H1 (cell line): ENCODE results near the gene TBC1D3B. TPM values are rescaled to one million over a fixed set of nuclear protein-coding genes. Genes with fewer than 3 reads are reported as not detected.

Experiments
- ATF2 ChIP-seq: IDR thresholded peaks from 2 replicates; pipeline ENCODE4 v1.6.1; 2012; ENCODE audit warnings: low read length, inconsistent platforms
- CHD1 ChIP-seq: IDR thresholded peaks from 2 replicates; pipeline ENCODE4 v1.6.1; 2012; ENCODE audit warnings: low read depth, low read length, improper control_type of control experiment
- CTCF ChIP-seq, 3 experiments: IDR thresholded peaks; 1 replicate in 2 of 3; 2 replicates in 1 of 3; pipeline versions ENCODE4 v1.5.1 to v1.6.1; 2011; ENCODE audit warnings: low read length in 3 of 3, mild to moderate bottlenecking in 3 of 3, inconsistent platforms in 2 of 3, low read depth in 1 of 3, moderate library complexity in 1 of 3; ENCODE audit not compliant: insufficient read depth in 1 of 3; ENCODE audit errors: control extremely low read depth in 1 of 3
- HDAC2 ChIP-seq, 2 experiments: fragments of 300-600 bp in 1 of 2; sonication (generic) in 1 of 2; IDR thresholded peaks; 2 replicates each; pipeline ENCODE4 v1.6.1; 2011 to 2012; ENCODE audit warnings: low read depth in 2 of 2, low read length in 2 of 2, mild to moderate bottlenecking in 2 of 2, moderate library complexity in 2 of 2, borderline replicate concordance in 1 of 2, inconsistent platforms in 1 of 2
- MAFK ChIP-seq: IDR thresholded peaks from 2 replicates; pipeline ENCODE4 v1.6.1; 2012; ENCODE audit warnings: low read depth, mild to moderate bottlenecking, improper control_type of control experiment, low read length
- NANOG ChIP-seq: IDR thresholded peaks from 2 replicates; pipeline ENCODE4 v1.6.1; 2011; ENCODE audit warnings: low read length, low read depth, mild to moderate bottlenecking, inconsistent platforms; ENCODE audit not compliant: insufficient read depth, poor library complexity, severe bottlenecking
- PHF8 ChIP-seq: fragments of 200-600 bp; sonication (generic); conservative IDR thresholded peaks from 2 replicates; pipeline ENCODE4 v1.7.1; 2012; ENCODE audit warnings: low read depth, mild to moderate bottlenecking, inconsistent platforms, low read length, moderate library complexity
- RNF2 ChIP-seq: fragments of 200-900, 300-1000 bp; sonication (generic); IDR thresholded peaks from 2 replicates; pipeline ENCODE4 v1.7.1; 2016; ENCODE audit warnings: borderline replicate concordance, low read depth, mild to moderate bottlenecking, antibody characterized with exemption, low read length; ENCODE audit not compliant: poor library complexity, severe bottlenecking; ENCODE audit errors: missing control alignments
- SAP30 ChIP-seq: fragments of 300-600 bp; sonication (generic); IDR thresholded peaks from 2 replicates; pipeline ENCODE4 v1.7.1; 2012; ENCODE audit warnings: low read length, moderate library complexity, mild to moderate bottlenecking, inconsistent platforms; ENCODE audit not compliant: insufficient read depth, insufficient replicate concordance
- SUZ12 ChIP-seq: fragments of 200-600 bp; sonication (generic); IDR thresholded peaks from 2 replicates; pipeline ENCODE4 v1.6.1; 2012; ENCODE audit warnings: mild to moderate bottlenecking, inconsistent platforms, low read length, moderate library complexity, mixed read lengths
- polyA plus RNA-seq, 7 experiments: library from polyadenylated mRNA; depleted of rRNA in 3 of 7; stranded (reverse) in 5 of 7; unstranded in 2 of 7; fragments of >200 nt in 5 of 7; fragments of 200-250 nt in 2 of 7; gene quantifications; 1 replicate in 5 of 7; 2 replicates in 1 of 7; 4 replicates in 1 of 7; pipeline versions ENCODE4 v1.2.1 to v1.2.3, GENCODE V29; 2011 to 2013; ENCODE audit warnings: missing spikeins in 2 of 7, mixed read lengths in 2 of 7
- total RNA-seq: library from RNA; stranded (reverse); fragmentation: NEBNext Ultra II Directional; extraction: Animal tissue kit (Norgen Biotek cat#: 25700); gene quantifications from 2 replicates; pipeline ENCODE4 v1.2.1, GENCODE V29; 2021

TBC1D3B gene
- total and polyA plus RNA-seq, 2 of the 8 experiments (the other 6 are each of a cell fraction or from before 2014, with no cell fraction given) = 0.54 to 6.2 TPM

- TF ChIP-seq CTCF (IDR thresholded peaks at IDR 0.05; ENCODE audit: control extremely low read depth in 1 of 3, insufficient read depth in 1 of 3, low read depth in 1 of 3, low read length in 3 of 3) = peak in 2 of 3 experiments; percentile 32 to 38; a peak in 3 of 4 replicates
- no peak for TF ChIP-seq PHF8
- peak; percentile 29 for TF ChIP-seq RNF2
- TF ChIP-seq CHD1 = no peak
- peak; percentile 28 for TF ChIP-seq NANOG
- TF ChIP-seq ATF2 = no peak
- no peak for TF ChIP-seq SAP30
- no peak; the same call in 1 of the 2 replicates for TF ChIP-seq SUZ12
- TF ChIP-seq HDAC2 (IDR thresholded peaks at IDR 0.05; ENCODE audit: borderline replicate concordance in 1 of 2, low read depth in 2 of 2, low read length in 2 of 2) = no peak; a peak in 1 of 4 replicates
- no peak for TF ChIP-seq MAFK
These were observed 6.8 kb upstream of the TBC1D3B start (continued) for GRCh38 chr17:36183001-36183971.
